HepG2 (cell line): Measurements from ENCODE around the gene C2orf81. TPM values are rescaled to one million over a fixed set of nuclear protein-coding genes. Genes with fewer than 3 reads are reported as not detected.

Experiments used
- AHDC1 ChIP-seq: sonication (generic); formaldehyde crosslinking; IDR thresholded peaks from 2 replicates; pipeline ENCODE4 v1.5.1; 2020; ENCODE audit warnings: mild to moderate bottlenecking, missing genetic modification reagents, borderline replicate concordance
- ATF7 ChIP-seq, 2 experiments: fragments of 450-650 bp in 1 of 2; sonication (generic) in 1 of 2; formaldehyde crosslinking in 1 of 2; IDR thresholded peaks; 2 replicates each; pipeline versions ENCODE4 v1.4.0 to v1.6.1; 2016 to 2020; ENCODE audit warnings: antibody characterized with exemption in 1 of 2, mild to moderate bottlenecking in 1 of 2, missing genetic modification reagents in 1 of 2
- BRCA1 ChIP-seq: sonication (generic); formaldehyde crosslinking; IDR thresholded peaks from 2 replicates; pipeline ENCODE4 v1.4.0; 2020; ENCODE audit warnings: missing genetic modification reagents
- DNMT3B ChIP-seq: conservative IDR thresholded peaks from 2 replicates; pipeline ENCODE4 v1.6.1; 2016; ENCODE audit warnings: missing biosample characterization, control low read depth
- EZH2 ChIP-seq: conservative IDR thresholded peaks from 2 replicates; pipeline ENCODE4 v1.6.1; 2012; ENCODE audit warnings: mild to moderate bottlenecking, low read depth, low read length, moderate library complexity
- PHB2 ChIP-seq: fragments of 450-650 bp; IDR thresholded peaks from 2 replicates; pipeline ENCODE4 v1.6.1; 2018; ENCODE audit not compliant: partially characterized antibody
- PRPF4 ChIP-seq: fragments of 200-400 bp; formaldehyde crosslinking; IDR thresholded peaks from 2 replicates; pipeline ENCODE4 v1.6.1; 2016; ENCODE audit warnings: low read length, low read depth; ENCODE audit not compliant: poor library complexity, severe bottlenecking
- SMAD1 ChIP-seq: sonication (generic); formaldehyde crosslinking; IDR thresholded peaks from 2 replicates; pipeline ENCODE4 v1.4.0; 2020; ENCODE audit warnings: missing genetic modification reagents, low read depth, mild to moderate bottlenecking, borderline replicate concordance
- ZNF407 ChIP-seq: sonication (generic); formaldehyde crosslinking; IDR thresholded peaks from one replicate; pipeline ENCODE4 v1.5.1; 2020; ENCODE audit warnings: mild to moderate bottlenecking, missing genetic modification reagents; ENCODE audit errors: not compliant biosample characterization
- ZNF430 ChIP-seq: sonication (generic); formaldehyde crosslinking; IDR thresholded peaks from 2 replicates; pipeline ENCODE4 v1.9.0; 2021; ENCODE audit warnings: mild to moderate bottlenecking, missing genetic modification reagents
- ZNF468 ChIP-seq: sonication (generic); formaldehyde crosslinking; IDR thresholded peaks from 2 replicates; pipeline ENCODE4 v1.8.0; 2022; ENCODE audit warnings: mild to moderate bottlenecking, moderate library complexity, missing genetic modification reagents
- ZNF484 ChIP-seq: sonication (generic); formaldehyde crosslinking; IDR thresholded peaks from 2 replicates; pipeline ENCODE4 v1.5.1; 2020; ENCODE audit warnings: mild to moderate bottlenecking, low read depth, missing genetic modification reagents, borderline replicate concordance
- ZNF552 ChIP-seq: sonication (generic); formaldehyde crosslinking; IDR thresholded peaks from 2 replicates; pipeline ENCODE4 v1.9.0; 2022; ENCODE audit warnings: missing genetic modification reagents, mild to moderate bottlenecking, borderline replicate concordance
- polyA plus RNA-seq, 8 experiments: library from polyadenylated mRNA; depleted of rRNA in 3 of 8; stranded (reverse) in 7 of 8; unstranded in 1 of 8; fragments of >200 nt; fragmentation: Illumina TruSeq in 4 of 8; extraction: Trizol in 4 of 8; gene quantifications; 2 replicates each; pipeline versions ENCODE4 v1.2.1 to v1.2.3, GENCODE V29; 2011 to 2016; ENCODE audit warnings: low read depth in 4 of 8, missing spikeins in 1 of 8, mixed read lengths in 1 of 8; ENCODE audit not compliant: insufficient read depth in 1 of 8
- total RNA-seq, 5 experiments: library from RNA; depleted of rRNA; stranded (reverse); fragments of >200 nt; fragmentation: Illumina TruSeq; extraction: Trizol; gene quantifications; 2 replicates each; pipeline ENCODE4 v1.2.3, GENCODE V29; 2016; ENCODE audit warnings: low read depth in 1 of 5

Gene C2orf81
- total and polyA plus RNA-seq, 2 of the 13 experiments (the other 11 are each of a cell fraction or from before 2014, with no cell fraction given): 0.15 to 0.17 TPM

- 0 out of 2 replicates have a peak, but pooled peaks have one; percentile 79 for TF ChIP-seq AHDC1 (CRISPR knock-in tag)
- no peak for TF ChIP-seq ZNF468 (CRISPR knock-in tag)
- TF ChIP-seq PHB2: no peak
- no peak for TF ChIP-seq ZNF484 (CRISPR knock-in tag)
- TF ChIP-seq SMAD1 (CRISPR knock-in tag): peak; percentile 99; the same call in 1 of the 2 replicates
- TF ChIP-seq PRPF4: peak; percentile 67
- no peak for TF ChIP-seq BRCA1 (CRISPR knock-in tag)
- TF ChIP-seq ZNF430 (CRISPR knock-in tag): peak; percentile 92
- peak; percentile 91 for TF ChIP-seq DNMT3B (CRISPR knock-in tag)
- TF ChIP-seq ZNF407: peak; percentile 84
- TF ChIP-seq EZH2: no peak
- no peak for TF ChIP-seq ATF7 (IDR thresholded peaks at IDR 0.05)
- TF ChIP-seq ATF7 (CRISPR knock-in tag; IDR thresholded peaks at IDR 0.05): peak; percentile 64
- TF ChIP-seq ZNF552 (CRISPR knock-in tag): no peak; the same call in 1 of the 2 replicates
Observed at GRCh38 chr2:74454654-74455511, 33.5 kb upstream of the C2orf81 start, which contains the start of gene INO80B (continued).
